ENCODE results near the gene HTR6.
A peak's percentile ranks its signal among the peaks of the same experiment; 100 is the strongest.
"Not testable (repeated sequence)": the region's sequence is repeated elsewhere in the genome, so short reads cannot be mapped to it uniquely, and the experiment has no call there.

Gene HTR6

DNA sequence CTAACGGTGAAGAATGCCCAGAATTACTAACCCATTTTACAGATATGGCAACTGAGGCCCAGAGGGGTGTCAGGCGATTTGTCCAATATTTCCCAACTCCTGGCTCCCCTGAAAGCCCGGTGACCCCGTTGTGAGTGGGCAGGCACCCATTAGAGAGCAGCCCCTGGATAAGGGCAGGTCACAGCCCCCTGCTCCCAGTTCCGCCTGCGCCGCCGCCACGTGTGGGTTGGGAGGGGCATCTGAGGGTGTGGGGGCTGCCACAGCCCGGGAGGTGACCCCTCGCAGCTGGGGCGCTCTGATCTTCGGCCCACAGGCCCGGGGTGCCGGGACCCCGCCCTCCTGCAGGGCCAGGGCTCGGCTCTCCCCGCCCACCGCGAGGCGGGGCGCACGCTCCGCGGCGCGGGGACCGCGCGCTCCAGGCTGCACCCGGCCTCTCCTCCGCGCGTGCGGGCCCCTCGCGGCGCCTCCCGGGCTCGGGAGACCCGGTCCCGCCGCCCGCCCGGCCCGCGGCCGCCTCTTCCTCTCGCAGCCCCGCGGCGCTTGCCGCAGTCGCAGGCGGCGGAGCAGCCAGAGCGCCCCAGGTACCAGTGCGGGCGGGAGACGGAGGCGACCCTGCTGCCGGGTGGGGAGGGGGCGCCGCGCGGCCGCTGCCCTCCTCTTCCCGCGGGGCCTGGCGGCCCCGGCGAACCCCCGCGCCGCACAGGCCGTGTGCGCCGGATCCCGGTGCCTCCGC lies at the start of gene HTR6:
TSS of gene HTR6 (plus strand) at position 423 of the 733 bp plus-strand sequence. CDS start 879 bp downstream, outside the sequence.
- DNase-seq (ENCODE audit: low spot score), result peak; percentile 71

- no peak for DNase-seq (ENCODE audit: low spot score)
Observed at GRCh38 chr1:19615438-19615837, 49.2 kb upstream of the HTR6 start.

GRCh38 chr1:19616489-19616888 lies 48.2 kb upstream of the HTR6 start:
- no peak for DNase-seq (ENCODE audit: low spot score)

- no peak for DNase-seq (ENCODE audit: low spot score)
Observed at GRCh38 chr1:19617376-19617775, 47.3 kb upstream of the HTR6 start.

DNA sequence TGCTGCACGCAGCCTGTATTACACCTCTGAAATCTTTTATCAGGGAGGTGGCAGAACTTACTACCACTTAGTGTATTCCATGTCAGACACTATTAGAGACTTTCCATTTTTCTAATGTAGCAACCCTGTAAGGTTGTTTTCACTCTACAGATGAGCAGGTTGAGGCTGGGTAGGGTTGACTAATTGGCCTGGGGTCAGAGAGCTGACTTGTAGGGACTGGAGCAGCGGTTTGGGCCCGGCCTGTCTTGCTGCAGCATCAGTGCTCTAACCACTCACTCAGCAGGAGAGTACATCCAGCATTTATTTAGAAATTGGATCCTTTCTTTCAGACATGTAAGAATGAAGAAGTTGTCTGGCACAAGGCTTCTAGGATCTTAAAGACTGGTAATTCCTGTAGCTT lies 46.2 kb upstream of the HTR6 start:
- no peak for DNase-seq (ENCODE audit: low spot score)

DNA sequence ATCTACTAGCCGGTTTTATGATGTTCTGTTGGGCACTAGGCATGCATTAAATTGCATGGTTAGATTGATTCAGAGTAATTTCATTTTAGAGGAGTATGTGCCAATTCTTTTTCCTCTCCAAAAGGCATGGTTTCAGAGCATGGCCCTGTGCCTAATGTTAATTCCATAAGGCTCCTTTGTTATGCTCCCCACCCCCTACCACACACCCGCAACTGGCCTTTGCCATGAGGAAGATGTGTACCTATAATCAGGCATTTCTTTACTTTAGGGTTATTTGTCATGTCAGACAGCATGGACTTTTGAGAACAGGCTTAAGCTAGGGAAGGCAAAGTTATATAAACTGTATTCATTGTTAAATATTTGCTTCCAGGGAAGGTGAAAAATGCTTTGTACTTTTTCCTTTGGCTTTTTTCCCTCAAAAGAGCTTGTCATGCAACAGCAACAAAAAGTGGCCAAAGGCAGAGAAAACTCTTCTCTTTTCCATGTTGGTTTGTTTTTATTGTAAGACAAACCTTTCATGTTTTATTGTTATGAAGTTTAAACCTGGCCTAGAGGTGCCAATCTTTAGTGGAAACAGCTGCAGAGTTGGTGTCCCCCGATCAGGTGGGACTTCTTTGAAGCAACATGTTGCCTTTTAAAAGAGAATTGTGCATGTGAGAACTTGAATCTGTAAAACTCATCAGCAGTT lies 44.8 kb upstream of the HTR6 start:
- no peak for DNase-seq (ENCODE audit: low spot score)

GRCh38 chr1:19620786-19621185 lies 43.9 kb upstream of the HTR6 start:
- DNase-seq (ENCODE audit: low spot score), result no peak

DNA sequence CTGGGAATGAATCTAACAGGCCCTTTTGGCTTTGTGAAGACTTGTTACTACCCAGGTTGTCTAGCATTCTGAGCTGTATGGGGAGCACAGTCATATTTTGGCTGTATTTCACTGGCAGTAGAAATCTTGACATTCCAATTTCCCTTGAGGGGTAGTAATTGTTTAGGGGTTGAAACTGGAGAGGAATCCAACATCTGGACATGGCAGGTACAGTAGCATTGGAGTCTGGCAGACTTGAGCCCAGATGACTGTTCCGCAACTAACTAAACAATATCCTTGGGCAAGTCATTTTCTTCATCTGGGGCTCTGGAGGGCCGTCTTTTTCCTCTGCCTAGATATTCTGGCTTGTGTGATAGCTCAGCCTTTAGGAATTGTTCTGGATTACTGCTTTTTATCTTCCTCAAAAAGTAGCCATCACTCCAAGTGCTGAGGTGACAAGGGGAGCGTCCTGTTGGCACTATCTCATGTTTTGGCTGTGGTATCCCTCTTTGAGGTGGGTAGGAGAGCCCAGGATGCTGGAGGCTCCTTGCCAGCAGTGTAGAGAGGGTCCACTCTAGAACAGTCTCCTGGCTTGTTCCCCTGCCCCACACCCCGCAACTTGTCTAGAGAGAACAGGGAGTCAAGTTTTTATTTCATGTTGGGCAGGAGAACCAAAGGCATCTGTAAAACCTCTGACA lies 43.3 kb upstream of the HTR6 start:
- no peak for DNase-seq (ENCODE audit: low spot score)

- no peak for DNase-seq (ENCODE audit: low spot score)
Observed at GRCh38 chr1:19622204-19622603, 42.5 kb upstream of the HTR6 start.

DNA sequence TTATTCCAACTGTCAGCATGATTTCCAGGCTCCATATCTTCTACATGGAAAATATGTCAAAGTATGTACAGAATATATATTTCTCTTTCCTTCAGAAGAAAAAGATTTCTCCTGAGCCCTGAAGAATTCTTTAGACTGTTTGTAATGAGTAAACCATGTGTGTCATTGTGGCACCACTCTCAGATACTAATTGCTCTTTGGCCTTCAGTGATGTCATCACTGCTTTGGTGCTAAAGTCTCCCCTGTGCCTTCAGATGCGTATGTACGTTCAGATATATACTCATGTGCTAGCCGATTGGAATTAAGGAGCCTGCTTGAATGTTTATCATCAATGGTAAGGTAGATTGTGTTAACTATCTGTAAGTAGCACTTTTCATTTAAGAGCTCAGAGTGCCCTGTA lies 41.2 kb upstream of the HTR6 start:
- DNase-seq (ENCODE audit: low spot score), result no peak

- no peak for DNase-seq (ENCODE audit: low spot score)
Observed at GRCh38 chr1:19625291-19625937, 39.3 kb upstream of the HTR6 start.

DNA sequence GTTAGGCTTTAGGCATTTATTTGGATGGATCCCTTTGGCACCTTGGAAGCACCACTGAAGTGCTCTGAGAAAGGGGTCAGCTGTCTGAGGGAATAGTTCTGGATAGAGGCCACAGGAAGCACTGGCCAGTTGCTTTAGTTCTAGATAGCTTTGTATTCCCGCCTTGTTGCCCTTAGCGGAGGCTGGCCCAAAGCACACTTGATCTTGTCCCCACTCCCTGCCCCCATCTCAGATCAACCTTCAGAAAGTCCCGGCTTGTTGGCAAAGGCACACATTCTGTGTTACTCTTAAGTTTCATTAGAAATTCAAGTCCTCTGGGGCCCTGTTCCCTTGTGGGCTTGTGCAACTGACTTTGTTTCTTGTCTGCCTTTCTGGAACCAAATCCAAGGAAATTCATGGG lies 35.8 kb upstream of the HTR6 start:
- DNase-seq (ENCODE audit: low spot score), result no peak

DNA sequence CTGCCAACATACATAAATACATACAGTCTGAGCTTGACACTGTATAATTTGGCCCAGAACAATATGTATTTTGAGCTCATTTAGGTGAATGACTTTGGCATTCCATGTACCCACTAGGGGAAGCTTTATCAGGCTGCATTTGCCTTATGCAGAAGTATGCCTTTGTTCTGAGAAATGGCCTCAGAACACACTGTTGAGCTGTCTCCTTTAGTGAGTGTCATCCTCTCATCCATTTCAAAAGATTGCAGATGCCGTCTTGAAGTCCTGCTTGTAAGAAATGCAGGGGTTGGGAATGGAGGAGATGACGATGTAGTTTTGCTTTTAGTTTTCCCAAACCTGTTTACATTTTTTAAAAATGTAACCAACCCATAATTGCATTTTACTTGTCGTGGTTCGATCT lies 35.3 kb upstream of the HTR6 start:
- no peak for DNase-seq (ENCODE audit: low spot score)

- DNase-seq (ENCODE audit: low spot score), result not testable (repeated sequence)
Observed at GRCh38 chr1:19630192-19630591, 34.5 kb upstream of the HTR6 start.

DNA sequence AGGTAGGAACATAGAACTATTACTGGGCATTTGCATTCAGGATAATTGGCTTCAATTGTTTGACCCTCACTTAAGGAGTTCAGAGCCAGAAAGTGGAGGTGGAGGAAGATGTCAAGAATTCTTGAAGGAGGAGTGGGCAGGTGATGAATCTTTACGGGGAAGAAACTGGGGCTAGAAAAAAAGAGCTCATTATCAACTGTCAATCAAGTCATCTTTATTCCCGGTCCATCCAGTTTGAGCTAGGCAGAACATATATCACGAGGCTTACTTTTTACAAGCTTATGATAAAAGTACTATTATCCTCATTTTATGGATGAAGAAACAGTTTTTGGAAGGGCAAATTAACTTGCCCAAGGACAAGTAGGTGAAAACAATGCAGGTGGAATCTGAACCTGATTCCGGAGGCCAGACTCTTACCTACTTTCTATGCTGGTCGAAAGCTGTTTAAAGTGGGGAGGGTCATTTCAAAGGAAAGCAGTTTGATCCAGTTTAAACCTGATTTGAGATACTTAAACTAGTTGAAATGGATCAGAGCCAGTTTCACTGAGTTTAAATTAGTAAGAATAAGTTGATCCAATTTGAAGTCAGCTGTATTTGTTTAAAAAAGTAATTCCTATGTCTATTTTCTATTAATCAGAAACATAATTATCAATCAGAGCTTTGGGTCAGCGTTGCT lies 33.8 kb upstream of the HTR6 start:
- no peak for DNase-seq (ENCODE audit: low spot score)

- no peak for DNase-seq (ENCODE audit: low spot score)
Observed at GRCh38 chr1:19632211-19632610, 32.5 kb upstream of the HTR6 start.

DNA sequence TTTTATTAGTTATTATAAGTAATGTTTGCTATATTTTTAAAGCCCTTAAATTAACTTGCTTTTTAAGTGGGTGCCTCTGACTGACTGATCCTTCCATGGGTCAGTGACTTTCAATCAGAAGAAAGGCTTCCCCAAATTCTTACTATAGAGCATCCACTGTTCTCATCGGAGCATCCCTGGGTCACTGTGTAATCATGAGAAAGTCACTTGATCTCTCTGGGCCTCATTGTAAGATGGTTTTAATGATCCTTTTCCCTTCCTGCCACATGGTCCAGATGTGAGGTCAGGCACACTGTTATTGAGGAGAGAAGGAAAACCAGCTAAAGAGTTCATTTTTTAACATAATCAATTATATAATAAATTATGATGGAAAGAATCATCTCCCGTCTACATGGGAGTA lies 31.6 kb upstream of the HTR6 start:
- no peak for DNase-seq (ENCODE audit: low spot score)

- not testable (repeated sequence) for DNase-seq (ENCODE audit: low spot score)
Observed at GRCh38 chr1:19635064-19635463, 29.6 kb upstream of the HTR6 start.

DNA sequence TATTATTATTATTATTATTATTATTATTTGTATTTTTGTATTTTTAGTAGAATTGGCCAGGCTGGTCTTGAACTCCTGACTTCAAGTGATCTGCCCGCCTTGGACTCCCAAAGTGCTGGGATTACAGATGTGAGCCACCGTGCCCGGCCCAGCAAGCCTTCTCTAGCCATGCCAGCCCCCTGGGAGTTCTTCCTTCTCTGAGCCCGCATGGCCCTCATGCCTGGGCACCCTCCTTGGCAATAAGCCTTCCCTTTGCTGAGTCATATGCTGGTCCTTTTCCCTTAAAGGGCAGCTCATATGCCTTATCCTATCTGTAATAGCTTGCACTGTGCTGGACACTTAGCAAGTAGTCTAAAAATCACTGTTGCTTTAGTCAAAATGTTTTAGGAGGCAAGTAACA lies 29.0 kb upstream of the HTR6 start:
- no peak for DNase-seq (ENCODE audit: low spot score)

DNA sequence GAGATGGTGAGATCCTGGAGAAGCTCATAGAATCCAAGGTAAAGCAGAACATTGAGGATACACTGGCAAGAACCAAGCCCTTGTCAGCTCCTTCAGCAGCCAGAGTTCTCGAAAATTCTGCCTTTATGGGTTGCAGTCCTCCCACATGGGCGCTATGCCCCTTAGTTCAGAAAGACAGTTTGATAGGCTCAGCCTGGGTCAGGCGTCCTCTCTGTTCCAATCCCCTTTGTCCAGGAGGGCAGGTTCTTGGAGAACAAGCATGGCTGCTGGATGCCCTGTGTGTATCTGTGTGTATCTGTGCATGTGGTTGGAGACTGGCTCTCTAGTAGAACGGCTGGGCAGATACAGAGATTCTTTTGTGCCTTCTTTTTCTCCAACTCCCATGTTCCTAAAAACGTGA lies 28.6 kb upstream of the HTR6 start:
- no peak for DNase-seq (ENCODE audit: low spot score)

GRCh38 chr1:19636749-19637148 lies 27.9 kb upstream of the HTR6 start:
- DNase-seq (ENCODE audit: low spot score), result not testable (repeated sequence)

GRCh38 chr1:19637606-19638005 lies 27.1 kb upstream of the HTR6 start:
- DNase-seq (ENCODE audit: low spot score), result no peak
